ENCODE results near the gene BAG1. TPM values are rescaled to one million over a fixed set of nuclear protein-coding genes. Genes with fewer than 3 reads are reported as not detected.

Gene BAG1
- total RNA-seq, 2 donors from 2014 or later = 38.7 to 39.9 TPM

DNA sequence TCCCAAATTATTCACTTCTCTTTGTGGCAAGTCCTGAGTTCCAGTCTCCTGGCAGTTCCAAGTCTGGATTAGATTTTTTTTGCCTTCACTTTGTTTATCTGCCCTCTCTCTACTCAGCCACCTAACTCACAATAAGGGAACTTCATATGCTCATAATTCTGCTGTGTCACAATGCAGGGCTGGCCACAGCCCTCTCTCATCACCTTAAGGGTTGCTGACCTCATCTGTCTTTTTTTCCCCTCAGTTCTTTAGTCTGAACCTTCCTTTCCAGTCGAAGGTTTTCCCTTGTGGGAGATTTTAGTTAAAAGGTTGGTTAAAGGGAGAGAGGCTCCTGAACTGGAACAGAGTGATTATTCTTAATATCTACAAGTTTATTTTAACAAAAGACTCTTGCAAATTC lies 4.1 kb downstream of the BAG1 start:
- H3K9me3 Mint-ChIP-seq = no peaks in the 10 kb centered on the region
- no peak for DNase-seq
- TF ChIP-seq, protein P1, sequence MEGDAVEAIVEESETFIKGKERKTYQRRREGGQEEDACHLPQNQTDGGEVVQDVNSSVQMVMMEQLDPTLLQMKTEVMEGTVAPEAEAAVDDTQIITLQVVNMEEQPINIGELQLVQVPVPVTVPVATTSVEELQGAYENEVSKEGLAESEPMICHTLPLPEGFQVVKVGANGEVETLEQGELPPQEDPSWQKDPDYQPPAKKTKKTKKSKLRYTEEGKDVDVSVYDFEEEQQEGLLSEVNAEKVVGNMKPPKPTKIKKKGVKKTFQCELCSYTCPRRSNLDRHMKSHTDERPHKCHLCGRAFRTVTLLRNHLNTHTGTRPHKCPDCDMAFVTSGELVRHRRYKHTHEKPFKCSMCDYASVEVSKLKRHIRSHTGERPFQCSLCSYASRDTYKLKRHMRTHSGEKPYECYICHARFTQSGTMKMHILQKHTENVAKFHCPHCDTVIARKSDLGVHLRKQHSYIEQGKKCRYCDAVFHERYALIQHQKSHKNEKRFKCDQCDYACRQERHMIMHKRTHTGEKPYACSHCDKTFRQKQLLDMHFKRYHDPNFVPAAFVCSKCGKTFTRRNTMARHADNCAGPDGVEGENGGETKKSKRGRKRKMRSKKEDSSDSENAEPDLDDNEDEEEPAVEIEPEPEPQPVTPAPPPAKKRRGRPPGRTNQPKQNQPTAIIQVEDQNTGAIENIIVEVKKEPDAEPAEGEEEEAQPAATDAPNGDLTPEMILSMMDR (conservative IDR thresholded peaks at IDR 0.05) = no peak
- no peak overlapping the region for H3K9ac ChIP-seq (ENCODE audit: extremely low read depth, low read length, poor library complexity, severe bottlenecking)
- no peak overlapping the region for H3K27ac Mint-ChIP-seq
- H3K36me3 Mint-ChIP-seq (ENCODE audit: low read depth) = peaks cover 50% of the 10 kb centered on the region
- no peaks in the 10 kb centered on the region for H3K27me3 ChIP-seq (ENCODE audit: control insufficient read depth, insufficient read depth, low read length, poor library complexity, severe bottlenecking)
- H3K4me1 Mint-ChIP-seq = peaks cover 7% of the 10 kb centered on the region
- H3K4me3 Mint-ChIP-seq = no peak overlapping the region
- peaks cover 59% of the 10 kb centered on the region for H3K36me3 ChIP-seq (ENCODE audit: control insufficient read depth, insufficient read depth, low read length)
- no peaks in the 10 kb centered on the region for H3K4me1 ChIP-seq (ENCODE audit: control insufficient read depth, insufficient read depth, low read length)
- no peak overlapping the region for H3K27ac ChIP-seq (ENCODE audit: low read depth, low read length)
- no peak overlapping the region for H3K4me3 ChIP-seq (ENCODE audit: low read length)
- H3K9me3 ChIP-seq (ENCODE audit: control insufficient read depth, low read length) = no peaks in the 10 kb centered on the region
- H3K27me3 Mint-ChIP-seq (ENCODE audit: insufficient read depth) = no peaks in the 10 kb centered on the region
- 83% methylated on average over 1 of the region's 1 CpG; no CpG with 5 or more reads in 1 of the 2 experiments for WGBS, 2 experiments (ENCODE audit: insufficient coverage in 1 of 2, insufficient read length in 1 of 2)

DNA sequence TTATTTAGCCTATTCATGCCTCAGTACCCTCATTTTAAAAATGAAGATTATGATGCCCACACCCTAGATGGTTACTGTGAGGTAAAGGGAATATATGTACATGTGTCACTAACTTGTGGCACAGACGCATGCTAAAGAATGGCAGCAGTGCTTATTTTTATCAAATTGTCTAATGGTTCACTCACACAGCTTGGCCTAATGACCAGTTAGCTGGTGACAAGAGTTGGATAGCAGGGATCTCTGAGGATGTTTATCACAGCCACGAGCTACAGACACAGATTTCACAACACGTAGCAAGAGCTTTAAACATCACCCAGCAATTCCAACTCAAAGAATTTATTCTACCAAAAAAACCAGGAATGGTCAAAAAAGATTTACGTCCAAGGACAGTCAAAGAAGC lies 7.2 kb downstream of the BAG1 start:
- 98 to 100% methylated on average over 1 to 3 of the region's 4 CpGs for WGBS, 2 experiments (ENCODE audit: insufficient coverage in 1 of 2, insufficient read length in 1 of 2)

DNA sequence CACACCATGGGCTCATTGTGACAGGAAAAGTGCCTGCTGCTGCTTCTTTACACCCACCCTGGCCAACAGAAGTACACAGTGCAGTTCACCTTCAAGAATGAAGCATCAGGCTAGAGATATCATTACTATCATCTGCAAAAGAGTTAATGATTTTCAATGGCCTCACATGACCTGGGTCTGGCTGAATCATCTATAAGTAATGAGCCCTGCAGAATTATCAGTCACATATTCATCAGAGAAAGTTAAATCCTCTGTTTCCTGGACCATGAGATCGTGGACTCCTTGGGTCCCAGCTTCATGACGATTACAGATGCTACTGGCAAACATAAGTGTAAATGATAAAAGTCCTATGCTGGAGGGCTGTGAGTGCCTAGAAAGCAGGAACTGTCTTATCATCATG lies 8.3 kb downstream of the BAG1 start:
- Mint-ChIP-seq H3K36me3 (ENCODE audit: low read depth) (peaks cover 73% of the 10 kb centered on the region), H3K4me1 (peaks cover 5% of the 10 kb centered on the region), H3K27me3 (ENCODE audit: insufficient read depth) (no peaks in the 10 kb centered on the region), H3K9me3 (no peaks in the 10 kb centered on the region), H3K27ac (no peak overlapping the region), H3K4me3 (no peak overlapping the region)
- Histone ChIP-seq H3K27ac (ENCODE audit: low read depth, low read length) (no peak overlapping the region), H3K4me1 (ENCODE audit: control insufficient read depth, insufficient read depth, low read length) (no peaks in the 10 kb centered on the region), H3K36me3 (ENCODE audit: control insufficient read depth, insufficient read depth, low read length) (peaks cover 70% of the 10 kb centered on the region), H3K9me3 (ENCODE audit: control insufficient read depth, low read length) (no peaks in the 10 kb centered on the region), H3K4me3 (ENCODE audit: low read length) (no peak overlapping the region), H3K27me3 (ENCODE audit: control insufficient read depth, insufficient read depth, low read length, poor library complexity, severe bottlenecking) (no peaks in the 10 kb centered on the region), H3K9ac (ENCODE audit: extremely low read depth, low read length, poor library complexity, severe bottlenecking) (no peak overlapping the region)
- DNase-seq = no peak
- WGBS, 2 experiments (ENCODE audit: insufficient coverage in 1 of 2, insufficient read length in 1 of 2) = 94 to 100% methylated on average over 2 of the region's 2 CpGs
- TF ChIP-seq, protein P1 (conservative IDR thresholded peaks at IDR 0.05) = no peak

More for the DNA sequence above, 7.2 kb downstream of the BAG1 start:
- H3K9me3 Mint-ChIP-seq = no peaks in the 10 kb centered on the region
- Histone ChIP-seq H3K36me3 (ENCODE audit: control insufficient read depth, insufficient read depth, low read length) (peaks cover 75% of the 10 kb centered on the region), H3K27me3 (ENCODE audit: control insufficient read depth, insufficient read depth, low read length, poor library complexity, severe bottlenecking) (no peaks in the 10 kb centered on the region), H3K9ac (ENCODE audit: extremely low read depth, low read length, poor library complexity, severe bottlenecking) (no peak overlapping the region), H3K4me1 (ENCODE audit: control insufficient read depth, insufficient read depth, low read length) (no peaks in the 10 kb centered on the region), H3K9me3 (ENCODE audit: control insufficient read depth, low read length) (no peaks in the 10 kb centered on the region), H3K4me3 (ENCODE audit: low read length) (no peak overlapping the region), H3K27ac (ENCODE audit: low read depth, low read length) (no peak overlapping the region)
- H3K27me3 Mint-ChIP-seq (ENCODE audit: insufficient read depth) = no peaks in the 10 kb centered on the region
- peaks cover 5% of the 10 kb centered on the region for H3K4me1 Mint-ChIP-seq
- no peak overlapping the region for H3K4me3 Mint-ChIP-seq
- H3K36me3 Mint-ChIP-seq (ENCODE audit: low read depth) = peaks cover 72% of the 10 kb centered on the region
- TF ChIP-seq, protein P1 (conservative IDR thresholded peaks at IDR 0.05) = no peak
- no peak overlapping the region for H3K27ac Mint-ChIP-seq
- no peak for DNase-seq
